Stimulated activated CD8-positive, alpha-beta memory T cell treated with anti-CD3 and anti-CD28 coated beads, Interleukin-15, amount 100 ng/mL, for 4 hours (primary cell): ENCODE data around the gene CCDC121.

ENCODE experiments used
- DNase-seq, 2 donors: peaks; one replicate each; pipeline ENCODE4 v3.0.0-alpha.2; 2020; ENCODE audit warnings: low read depth in 2 of 2

Gene CCDC121, protein sequence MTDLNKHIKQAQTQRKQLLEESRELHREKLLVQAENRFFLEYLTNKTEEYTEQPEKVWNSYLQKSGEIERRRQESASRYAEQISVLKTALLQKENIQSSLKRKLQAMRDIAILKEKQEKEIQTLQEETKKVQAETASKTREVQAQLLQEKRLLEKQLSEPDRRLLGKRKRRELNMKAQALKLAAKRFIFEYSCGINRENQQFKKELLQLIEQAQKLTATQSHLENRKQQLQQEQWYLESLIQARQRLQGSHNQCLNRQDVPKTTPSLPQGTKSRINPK

DNA sequence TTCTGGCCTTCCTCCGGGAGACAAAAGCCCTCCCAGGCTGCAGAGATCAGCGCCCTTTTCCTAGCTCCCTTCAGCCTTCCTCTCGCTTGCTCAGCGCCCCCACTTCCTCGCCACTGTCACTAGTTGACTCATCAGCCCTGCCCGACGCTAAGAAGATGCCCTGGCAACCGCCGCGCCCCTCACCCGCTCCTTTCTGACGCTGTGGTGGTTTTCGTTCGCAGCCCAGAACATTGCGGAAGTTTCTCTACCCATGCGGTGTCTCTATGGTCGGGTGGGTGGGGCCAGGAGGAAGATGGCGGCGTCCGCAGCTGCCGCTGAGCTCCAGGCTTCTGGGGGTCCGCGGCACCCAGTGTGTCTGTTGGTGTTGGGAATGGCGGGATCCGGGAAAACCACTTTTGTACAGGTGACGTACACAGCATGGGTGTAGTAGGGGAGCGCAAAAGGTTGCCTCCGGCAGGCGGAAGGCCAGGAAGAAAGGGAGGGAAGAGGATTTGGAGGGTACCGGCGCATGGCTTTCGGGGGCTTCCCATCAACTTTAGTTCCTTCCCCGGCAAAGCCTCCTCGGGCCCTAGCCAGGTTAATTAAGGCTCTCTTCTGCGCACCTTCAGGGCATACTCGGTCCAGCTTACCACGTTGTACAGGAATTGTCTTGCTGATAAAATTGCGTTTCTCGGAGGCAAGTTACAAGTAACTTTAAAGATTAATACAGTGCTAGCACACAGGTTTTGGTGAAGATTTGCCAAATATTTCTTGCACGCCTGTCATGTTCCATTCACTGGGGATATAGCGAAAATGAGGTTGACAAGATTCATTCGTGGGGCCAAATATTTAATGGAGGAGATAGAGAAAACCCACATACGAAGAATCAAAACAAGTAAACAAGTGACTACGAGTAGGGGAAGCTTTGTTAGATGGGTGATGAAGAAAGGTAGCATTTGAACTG, at the start of gene CCDC121, which contains the start of gene GPN1:
CCDC121 (minus strand) TSS at position 246 of the 943 bp plus-strand sequence. CDS start 1,213 bp downstream, outside the sequence.
GPN1 (plus strand) TSS at position 284 of the 943 bp plus-strand sequence; CDS start at position 293, 9 bp downstream.
- DNase-seq: peak; percentile 87 to 92

DNA sequence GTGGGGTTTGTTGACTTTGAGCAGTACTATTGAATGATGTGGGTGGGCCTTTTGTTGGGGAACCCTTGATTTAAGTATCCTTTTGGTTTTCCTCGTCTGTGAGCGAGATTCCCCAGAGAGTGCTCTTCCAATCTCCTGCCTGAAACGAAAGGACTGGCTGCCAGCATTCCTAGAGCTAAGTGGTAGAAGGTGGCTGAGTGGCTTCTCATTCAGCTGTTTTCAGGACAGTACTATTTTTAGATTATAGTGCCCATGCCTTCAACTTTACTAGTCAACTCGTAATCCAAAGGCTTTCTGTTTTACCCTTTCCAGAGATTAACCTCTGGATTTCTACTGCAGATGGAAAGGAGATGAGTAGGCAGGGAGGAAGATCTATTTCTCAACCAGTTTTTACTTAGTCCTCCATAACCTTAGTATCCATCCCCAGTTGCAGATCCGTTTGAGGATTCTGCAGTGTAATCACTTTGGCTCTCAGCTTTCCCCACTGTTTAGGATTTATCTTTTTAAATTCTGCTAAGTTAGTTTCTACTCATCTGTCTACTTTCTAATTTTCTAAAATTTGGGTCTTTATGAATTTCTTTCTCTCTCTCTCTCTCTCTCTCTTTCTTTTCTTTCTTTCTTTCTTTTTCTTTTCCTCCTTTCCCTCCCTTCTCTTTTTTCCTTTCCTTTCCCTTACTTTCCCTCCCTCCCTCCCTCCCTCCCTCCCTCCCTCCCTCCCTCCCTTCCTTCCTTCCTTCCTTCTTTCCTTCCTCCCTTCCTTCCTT, 44.1 kb upstream of the CCDC121 start:
- no peak for DNase-seq

DNA sequence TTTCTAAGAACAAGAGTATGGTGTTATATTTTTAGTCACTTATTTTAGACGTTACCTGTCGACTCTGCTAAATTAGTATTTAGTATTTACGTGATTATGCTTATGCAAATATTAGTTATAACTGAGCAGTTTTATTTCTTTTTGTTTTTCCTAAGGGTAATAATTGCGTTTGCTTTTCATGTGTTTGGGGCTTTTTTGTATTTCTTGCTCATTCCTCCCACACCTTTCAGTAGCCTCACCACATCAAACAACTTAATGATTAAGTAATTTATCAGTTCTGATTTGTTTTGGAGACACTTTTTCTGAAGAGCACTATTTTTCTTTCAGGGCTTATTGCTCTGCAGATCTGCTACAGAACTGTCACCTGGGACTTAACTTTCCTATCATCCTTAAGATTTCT, 42.4 kb upstream of the CCDC121 start:
- no peak for DNase-seq

DNA sequence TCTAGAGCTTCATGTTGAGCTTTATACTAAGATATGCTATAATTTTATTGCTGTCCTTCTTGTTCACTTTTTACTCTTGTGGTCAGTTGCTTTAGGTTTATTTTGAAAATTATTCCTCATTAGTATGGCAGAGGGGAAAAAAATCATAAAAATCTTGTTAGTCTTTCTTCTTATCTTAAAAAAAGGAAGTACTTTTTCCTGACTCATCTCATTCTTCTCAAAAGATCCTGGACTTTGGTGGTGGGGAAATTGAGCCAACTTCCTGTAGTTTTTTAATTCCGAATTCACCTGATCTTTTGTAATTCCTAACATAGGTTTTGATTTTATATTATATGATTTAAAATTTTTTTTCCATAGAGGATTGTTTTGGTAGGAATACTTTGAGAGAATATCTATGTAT, 38.6 kb upstream of the CCDC121 start:
- DNase-seq: no peak

DNA sequence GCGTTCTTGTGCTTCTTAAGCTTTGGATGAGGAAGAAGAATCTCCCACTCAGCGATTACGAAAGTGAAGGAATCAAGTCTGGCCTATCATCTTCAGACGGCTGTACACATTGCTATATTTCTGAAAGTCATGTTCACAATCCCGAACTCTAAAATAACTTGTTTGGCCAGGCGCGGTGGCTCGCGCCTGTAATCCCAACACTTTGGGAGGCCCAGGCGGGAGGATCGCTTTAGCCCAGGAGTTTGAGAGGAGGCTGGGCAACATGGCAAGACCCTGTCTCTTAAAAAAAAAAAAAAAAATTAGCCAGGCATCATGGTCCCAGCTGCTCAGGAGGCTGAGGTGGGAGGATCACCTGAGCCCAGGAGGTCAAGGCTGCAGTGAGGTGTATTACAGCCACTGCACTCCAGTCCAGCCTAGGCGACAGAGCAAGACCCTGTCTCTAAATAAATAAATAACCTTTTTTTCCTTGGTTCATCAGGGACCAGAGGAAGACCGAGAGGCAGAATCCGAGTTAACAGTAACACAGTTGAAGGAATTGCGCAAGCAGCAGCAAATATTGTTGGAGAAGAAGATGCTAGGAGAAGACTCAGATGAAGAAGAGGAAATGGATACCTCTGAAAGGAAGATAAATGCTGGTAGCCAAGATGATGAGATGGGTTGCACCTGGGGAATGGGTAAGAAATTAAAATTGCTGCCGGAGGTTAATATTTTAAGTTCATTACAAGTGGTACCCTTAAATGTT, 36.0 kb upstream of the CCDC121 start:
- no peak for DNase-seq

DNA sequence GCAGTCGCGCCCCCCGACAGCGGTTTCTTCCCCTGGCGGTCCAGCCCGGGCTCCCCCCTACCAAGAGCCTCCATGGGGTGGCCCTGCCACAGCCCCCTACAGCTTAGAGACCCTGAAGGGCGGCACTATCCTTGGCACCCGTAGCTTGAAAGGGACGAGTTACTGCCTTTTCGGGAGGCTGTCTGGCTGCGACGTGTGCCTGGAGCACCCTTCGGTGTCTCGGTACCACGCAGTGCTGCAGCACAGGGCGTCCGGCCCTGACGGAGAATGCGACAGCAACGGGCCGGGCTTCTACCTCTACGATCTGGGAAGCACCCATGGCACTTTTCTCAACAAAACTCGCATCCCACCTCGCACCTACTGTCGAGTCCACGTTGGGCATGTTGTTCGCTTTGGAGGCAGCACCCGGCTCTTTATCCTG, 35.4 kb upstream of the CCDC121 start:
- DNase-seq: no peak

DNA sequence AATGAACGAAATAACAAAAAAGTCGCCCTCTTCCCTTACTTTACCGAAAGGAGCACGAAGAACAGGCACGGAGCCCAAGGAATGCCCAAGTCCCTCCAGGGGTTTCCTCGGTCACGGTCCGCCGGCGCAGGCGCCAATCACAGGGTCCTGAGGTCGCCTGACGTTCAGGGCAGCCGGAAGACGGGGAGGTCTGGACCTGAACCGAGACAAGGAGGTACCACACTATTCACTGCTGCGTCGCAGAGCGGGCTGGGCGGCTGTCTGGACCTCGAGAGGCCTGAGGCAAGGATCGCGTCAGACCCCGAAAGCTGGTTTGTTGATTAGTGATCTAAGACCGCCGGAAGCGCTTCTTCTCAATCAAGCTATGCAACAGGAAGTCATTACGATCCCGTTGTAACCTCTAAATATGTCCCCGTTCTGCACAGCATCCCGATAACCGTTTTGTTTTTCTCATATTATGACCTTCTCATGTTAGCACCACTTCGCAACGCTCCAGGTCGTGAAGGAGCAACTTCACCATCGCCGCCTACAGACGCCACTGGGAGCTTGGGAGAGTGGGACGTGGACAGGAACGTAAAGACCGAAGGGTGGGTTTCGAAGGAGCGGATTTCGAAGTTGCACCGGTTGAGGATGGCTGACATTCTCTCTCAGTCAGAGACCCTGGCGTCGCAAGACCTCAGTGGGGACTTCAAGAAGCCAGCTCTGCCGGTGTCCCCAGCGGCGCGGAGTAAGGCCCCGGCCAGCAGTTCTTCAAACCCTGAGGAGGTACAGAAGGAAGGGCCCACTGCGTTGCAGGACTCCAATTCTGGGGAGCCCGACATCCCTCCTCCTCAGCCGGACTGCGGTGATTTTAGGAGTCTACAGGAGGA, 34.7 kb upstream of the CCDC121 start, which contains the start of the genes SLC4A1AP and SUPT7L:
SLC4A1AP (plus strand) TSS at position 605 of the 869 bp plus-strand sequence; CDS start at position 631, 26 bp downstream.
SUPT7L (minus strand) TSS at position 330 of the 869 bp plus-strand sequence. CDS start 1,422 bp downstream, outside the sequence.
- peak; percentile 44 for DNase-seq

DNA sequence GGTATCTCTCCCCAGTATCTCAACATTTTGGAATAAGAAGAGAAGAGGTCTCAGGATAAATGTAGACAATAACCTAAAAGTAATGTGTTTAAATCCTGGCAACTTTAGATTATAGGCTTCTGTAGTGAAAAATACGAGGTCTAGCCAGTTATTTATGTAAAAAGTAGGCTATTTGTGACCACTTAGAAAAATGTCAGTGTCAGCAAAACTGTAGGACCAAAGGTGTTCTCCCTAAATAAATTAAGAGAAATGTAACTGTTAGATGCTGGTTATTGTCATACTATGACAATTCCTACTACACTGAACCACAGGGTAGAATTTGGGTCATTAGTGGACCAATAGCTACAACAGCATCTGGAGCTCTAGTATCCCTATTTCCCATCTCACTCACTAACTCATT, 32.6 kb upstream of the CCDC121 start:
- no peak for DNase-seq

DNA sequence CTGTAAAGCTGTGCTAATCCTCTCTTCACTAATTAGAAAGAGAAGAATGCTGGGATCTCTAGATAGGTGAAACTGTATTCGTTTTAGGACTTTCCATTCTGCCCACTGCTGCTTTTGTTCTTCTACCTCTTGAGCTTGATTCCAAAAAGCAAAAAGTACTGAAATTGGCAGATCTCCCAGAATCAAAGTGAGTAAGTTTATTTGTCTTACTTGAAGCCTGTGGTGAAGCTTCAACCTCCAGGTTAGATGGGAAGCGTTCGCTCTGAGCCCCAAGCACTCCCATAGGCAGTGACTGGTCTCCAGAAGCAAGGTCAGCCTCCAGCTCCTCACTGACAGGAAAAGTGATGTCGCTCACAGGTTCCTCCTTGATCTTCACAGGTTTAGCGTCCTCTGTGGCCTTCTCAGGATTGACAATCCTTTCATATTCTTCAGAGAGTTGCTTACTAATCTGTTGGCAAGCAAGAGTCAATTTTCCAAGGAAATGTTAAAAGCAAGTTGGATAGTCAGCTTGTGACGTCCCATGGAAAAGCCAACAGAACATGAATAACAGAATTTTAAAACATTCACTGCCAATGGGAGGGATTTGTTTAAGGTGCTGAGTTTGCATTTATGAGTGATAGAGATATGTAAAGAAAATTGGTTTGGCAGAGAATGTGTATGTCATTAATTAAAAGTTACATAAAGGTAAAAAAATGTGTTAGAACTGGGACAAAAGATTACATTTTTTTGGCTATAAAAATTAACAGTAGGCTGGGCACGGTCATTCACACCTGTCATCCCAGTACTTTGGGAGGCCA, 26.5 kb upstream of the CCDC121 start:
- DNase-seq: no peak

DNA sequence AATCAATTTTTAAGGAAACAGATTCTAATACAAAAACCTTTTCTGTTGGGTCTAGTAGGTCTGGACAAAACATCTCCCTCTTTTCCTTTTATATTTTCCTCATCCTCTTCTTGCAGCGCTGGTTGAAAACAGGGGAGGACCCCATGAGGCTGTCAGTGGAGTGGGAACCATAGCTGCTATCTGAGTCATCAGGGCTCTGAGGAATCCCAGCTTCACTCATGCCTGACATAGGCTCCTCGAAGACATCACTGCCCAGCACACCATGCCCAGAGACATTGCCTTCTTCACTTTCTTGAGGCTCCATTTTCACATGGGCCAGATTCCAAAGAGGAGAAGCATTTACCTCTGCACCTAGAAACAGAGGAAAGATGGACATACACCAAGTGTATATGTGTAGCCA, 24.6 kb upstream of the CCDC121 start:
- no peak for DNase-seq

DNA sequence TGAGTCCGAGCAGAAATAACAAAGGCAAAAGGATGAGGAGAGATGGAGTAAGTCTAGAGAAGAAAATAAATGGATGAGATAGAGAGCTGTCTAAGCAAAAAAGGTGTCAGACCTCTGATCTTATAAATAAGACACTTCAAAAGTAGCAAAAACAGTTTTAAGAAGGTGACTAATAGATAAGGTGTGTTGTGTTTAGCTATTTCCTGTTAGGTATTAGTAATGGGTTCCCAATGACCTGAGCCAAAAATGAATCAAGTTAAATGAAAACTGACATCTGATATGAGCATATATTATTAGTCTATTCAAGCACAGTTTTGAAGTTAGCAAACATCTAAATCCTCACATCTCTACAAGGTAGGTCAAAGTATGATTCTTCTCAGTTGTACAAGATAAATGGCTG, 24.0 kb upstream of the CCDC121 start:
- no peak for DNase-seq

DNA sequence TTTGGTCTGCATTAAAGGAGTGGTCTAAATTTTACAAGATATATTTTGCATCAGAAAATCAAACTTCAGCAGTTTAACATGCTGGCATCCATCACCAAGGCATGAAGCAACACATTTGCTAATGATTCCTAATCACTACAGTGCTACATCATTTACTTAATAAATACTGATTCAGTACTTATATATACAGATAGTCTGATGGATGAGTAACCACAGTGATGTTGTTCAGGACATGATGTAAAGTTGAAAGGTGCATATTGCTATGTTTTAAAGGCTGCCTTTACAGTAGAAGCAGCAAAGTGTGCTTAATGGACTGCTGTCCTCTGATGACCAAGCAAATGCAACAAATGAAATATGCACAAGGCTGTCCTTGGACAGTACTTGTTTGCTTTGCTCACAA, 23.5 kb upstream of the CCDC121 start:
- no peak for DNase-seq

DNA sequence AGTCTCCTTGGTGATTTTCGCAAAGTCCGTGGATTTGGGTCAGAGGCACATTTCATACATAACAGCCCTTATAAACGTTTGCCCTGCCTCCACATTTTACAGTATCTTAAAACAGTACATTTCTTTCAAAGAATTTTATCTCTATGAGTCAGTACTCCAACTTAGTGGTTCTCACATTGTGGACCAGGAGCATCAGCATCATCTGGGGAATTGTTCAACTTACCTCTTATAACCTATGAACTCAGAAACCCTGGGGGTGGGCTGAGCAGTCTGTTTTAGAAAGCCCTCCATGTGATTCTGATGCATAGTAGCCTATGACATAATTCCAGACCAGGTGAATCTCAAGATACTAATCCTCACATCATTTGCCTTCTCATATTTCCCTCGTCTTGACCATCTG, 22.2 kb upstream of the CCDC121 start:
- no peak for DNase-seq

DNA sequence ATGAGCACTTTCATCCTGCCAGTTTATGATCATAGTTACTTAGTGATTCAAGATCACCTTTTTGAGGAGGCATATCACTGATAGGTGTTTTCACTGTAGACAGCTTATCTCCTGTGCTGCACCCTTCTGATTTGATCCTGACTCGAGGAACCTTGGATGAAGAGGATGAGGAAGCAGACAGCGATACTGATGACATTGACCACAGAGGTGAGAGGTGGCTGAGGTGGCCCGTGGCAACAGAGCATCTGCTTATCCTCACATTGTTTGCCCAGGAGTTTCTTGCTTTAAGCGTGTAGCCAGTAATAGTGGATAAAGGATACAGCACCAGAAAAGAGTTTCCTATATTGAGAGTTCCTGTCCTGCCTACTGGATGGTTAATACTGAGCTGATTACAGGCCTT, 18.9 kb upstream of the CCDC121 start:
- DNase-seq: no peak

DNA sequence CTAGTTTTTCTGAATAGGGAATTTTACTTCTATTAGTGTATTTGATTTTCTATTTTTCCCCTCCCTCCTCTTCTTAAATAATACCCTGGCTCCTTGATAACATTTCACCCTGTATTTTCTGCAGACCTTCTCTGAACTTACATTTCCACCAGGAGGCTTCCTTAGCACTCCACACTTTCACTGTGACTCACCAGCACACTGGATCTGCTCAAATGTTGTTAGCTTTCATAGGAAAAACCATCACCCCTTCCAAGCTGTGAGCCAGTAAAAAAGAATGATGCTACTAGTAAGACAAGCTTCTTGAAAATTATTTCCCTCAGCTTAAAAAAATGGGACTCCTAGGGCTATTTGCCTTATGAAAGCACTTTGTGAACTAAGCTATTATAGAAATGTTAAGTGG, 18.5 kb upstream of the CCDC121 start:
- no peak for DNase-seq

DNA sequence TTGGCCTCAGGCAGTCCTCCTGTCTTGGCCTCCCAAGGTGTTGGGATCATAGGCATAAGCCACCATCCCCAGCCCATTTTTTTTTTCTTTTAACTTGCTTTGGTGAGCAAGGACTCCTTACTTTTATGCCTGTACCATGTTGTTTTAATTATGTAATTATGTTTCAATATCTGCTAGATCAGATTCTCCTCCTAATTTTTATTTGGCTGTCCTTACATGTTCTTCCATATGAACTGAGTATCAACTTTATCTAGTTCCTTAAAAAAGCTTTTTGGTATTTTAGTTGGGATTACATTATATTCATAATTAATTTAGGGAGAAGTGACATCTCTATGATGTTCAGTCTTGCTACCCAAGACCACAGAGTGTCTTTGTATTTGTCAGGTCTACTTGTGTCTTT, 16.4 kb upstream of the CCDC121 start:
- DNase-seq: no peak

DNA sequence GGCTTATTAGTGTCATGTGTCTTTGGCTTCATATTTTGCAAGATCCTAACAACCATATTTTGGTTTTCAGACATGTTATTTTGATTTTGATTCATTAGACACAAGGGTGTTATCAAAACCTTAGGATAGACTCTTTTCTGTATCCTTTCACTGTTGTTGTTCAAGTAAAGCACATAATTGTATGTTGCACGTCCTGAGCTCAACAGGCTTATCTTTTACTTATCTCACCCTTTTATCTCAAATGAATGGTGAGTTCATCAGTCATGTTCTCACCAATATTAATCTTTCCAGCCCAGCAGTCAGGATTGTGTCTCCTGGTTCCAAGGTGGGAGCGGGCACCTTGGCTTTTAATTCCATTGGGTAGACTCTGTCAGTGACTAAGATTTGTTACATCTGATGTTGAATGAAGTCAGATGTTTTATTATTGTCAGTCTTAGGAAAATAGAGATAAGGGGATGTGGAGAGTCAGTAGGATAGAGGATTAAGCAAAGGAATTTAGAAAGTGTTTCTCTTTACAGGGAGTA, 12.0 kb upstream of the CCDC121 start:
- DNase-seq: no peak

DNA sequence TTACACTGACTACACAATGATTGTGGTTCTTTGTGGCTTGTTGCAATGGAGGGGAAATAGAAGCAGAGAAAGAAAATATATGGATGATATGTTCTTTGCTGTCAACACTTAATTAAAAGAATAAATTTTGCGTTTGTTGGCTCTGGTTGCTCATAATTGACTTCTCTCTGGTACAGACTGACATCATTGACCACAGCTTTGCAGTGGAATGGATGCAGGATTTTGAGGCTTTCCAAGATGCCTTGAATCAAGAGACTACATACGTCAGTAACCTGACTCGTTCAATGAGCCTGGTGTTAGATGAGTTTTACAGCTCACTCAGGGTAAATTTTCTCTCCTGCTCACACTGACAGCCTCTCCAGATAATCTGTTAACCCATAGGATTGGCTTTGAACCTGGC, 9.9 kb upstream of the CCDC121 start:
- DNase-seq: no peak

DNA sequence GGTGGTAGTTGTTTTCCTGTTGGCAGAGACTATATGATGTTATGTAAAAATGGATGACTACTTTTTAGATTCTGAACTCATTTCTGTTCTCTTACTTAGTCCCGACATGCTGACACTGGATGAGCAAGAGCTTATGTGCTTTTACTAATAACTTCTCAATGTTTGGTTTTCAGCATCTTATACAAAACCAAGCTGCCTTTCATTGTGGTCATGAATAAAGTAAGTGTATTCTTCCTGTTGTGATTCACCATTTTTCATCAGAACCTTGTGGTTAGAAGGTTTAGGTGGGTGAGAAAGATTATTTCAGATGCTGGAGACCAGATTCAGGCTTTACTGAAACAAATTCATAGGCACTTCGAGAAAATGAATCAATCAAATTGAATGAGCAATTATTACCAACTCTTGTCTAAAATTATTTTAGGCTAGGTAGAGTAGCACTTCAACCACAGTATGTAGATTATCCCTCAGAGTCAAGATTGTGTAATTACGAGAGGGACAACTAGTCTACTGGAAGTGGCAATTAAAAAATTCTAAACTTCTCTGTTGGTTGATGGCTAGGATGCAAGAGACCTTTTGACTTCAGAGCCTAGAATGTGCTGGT, 9.3 kb upstream of the CCDC121 start:
- DNase-seq: no peak
